HG03039 (cell line): Measurements from ENCODE around the gene CPSF4.
"Not testable (repeated sequence)": the region's sequence is repeated elsewhere in the genome, so short reads cannot be mapped to it uniquely, and the experiment has no call there.

Experiments
- ATAC-seq: cut with Tn5 transposase; IDR thresholded peaks from one replicate; pipeline ENCODE4 v1.9.1; 2021; ENCODE audit warnings: mild to moderate bottlenecking, moderate library complexity; ENCODE audit not compliant: unreplicated experiment

Gene CPSF4

GRCh38 chr7:99407872-99408378 lies 30.8 kb upstream of the CPSF4 start:
- ATAC-seq: peak; percentile 1

GRCh38 chr7:99408379-99409191 lies 30.2 kb upstream of the CPSF4 start, which contains the start of the genes BUD31 and PDAP1:
Gene BUD31 (plus strand): TSS chr7:99408969. CDS start chr7:99411093, 2,124 bp downstream.
Gene PDAP1 (minus strand): TSS chr7:99408597. CDS start chr7:99408548, 49 bp downstream.
- peak; percentile 82 for ATAC-seq

GRCh38 chr7:99409192-99409572 lies 29.6 kb upstream of the CPSF4 start:
- no peak for ATAC-seq

GRCh38 chr7:99409806-99410205 lies 28.9 kb upstream of the CPSF4 start:
- no peak for ATAC-seq

GRCh38 chr7:99410635-99411034 lies 28.1 kb upstream of the CPSF4 start:
- ATAC-seq: no peak

- not testable (repeated sequence) for ATAC-seq
These were observed 23.1 kb upstream of the CPSF4 start for GRCh38 chr7:99415513-99416127.

GRCh38 chr7:99418260-99418659 lies 20.5 kb upstream of the CPSF4 start:
- ATAC-seq: no peak

GRCh38 chr7:99419323-99420021 lies 19.3 kb upstream of the CPSF4 start:
- no peak for ATAC-seq

- no peak for ATAC-seq
These were observed 18.5 kb upstream of the CPSF4 start for GRCh38 chr7:99420213-99420612.

GRCh38 chr7:99420986-99421385 lies 17.8 kb upstream of the CPSF4 start:
- no peak for ATAC-seq

- ATAC-seq: no peak
These were observed 16.6 kb upstream of the CPSF4 start for GRCh38 chr7:99422186-99422585.

- no peak for ATAC-seq
These were observed 16.1 kb upstream of the CPSF4 start for GRCh38 chr7:99422625-99423024.

- ATAC-seq: no peak
These were observed 13.6 kb upstream of the CPSF4 start for GRCh38 chr7:99424932-99425730.

GRCh38 chr7:99428972-99429566 lies 9.7 kb upstream of the CPSF4 start:
- ATAC-seq: no peak

GRCh38 chr7:99429756-99430155 lies 9.0 kb upstream of the CPSF4 start:
- ATAC-seq: no peak

GRCh38 chr7:99431756-99432540 lies 6.8 kb upstream of the CPSF4 start:
- not testable (repeated sequence) for ATAC-seq

GRCh38 chr7:99433158-99433557 lies 5.6 kb upstream of the CPSF4 start:
- no peak for ATAC-seq

GRCh38 chr7:99437946-99438572 lies 684 bp upstream of the CPSF4 start:
- ATAC-seq: no peak

GRCh38 chr7:99440195-99440594 lies 1.5 kb downstream of the CPSF4 start:
- no peak for ATAC-seq
